Loucy (cell line): ENCODE results near the gene TMEM139.

Experiments
- CTCF ChIP-seq: fragments of 200-600 bp; sonication (generic); conservative IDR thresholded peaks from 2 replicates; pipeline ENCODE4 v1.5.1; 2014; ENCODE audit warnings: mild to moderate bottlenecking, antibody characterized with exemption, low read length
- EZH2phosphoT487 ChIP-seq: fragments of 200-600 bp; IDR thresholded peaks from 2 replicates; pipeline ENCODE4 v1.6.1; 2018; ENCODE audit warnings: antibody characterized with exemption, mild to moderate bottlenecking, moderate library complexity, borderline replicate concordance

- TF ChIP-seq CTCF (no peak), EZH2phosphoT487 (no peak)
Measured at GRCh38 chr7:143237366-143237765, 47.4 kb upstream of the TMEM139 start.
